Putamen (tissue), 1 donor: ENCODE measurements around the gene DNAL1.
"Not testable (repeated sequence)": the region's sequence is repeated elsewhere in the genome, so short reads cannot be mapped to it uniquely, and the experiment has no call there.

Source experiments
- DNase-seq: peaks from one replicate; pipeline ENCODE4 v3.0.0-alpha.2; 2016; ENCODE audit warnings: low spot score

The DNAL1 gene, protein sequence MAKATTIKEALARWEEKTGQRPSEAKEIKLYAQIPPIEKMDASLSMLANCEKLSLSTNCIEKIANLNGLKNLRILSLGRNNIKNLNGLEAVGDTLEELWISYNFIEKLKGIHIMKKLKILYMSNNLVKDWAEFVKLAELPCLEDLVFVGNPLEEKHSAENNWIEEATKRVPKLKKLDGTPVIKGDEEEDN

DNA sequence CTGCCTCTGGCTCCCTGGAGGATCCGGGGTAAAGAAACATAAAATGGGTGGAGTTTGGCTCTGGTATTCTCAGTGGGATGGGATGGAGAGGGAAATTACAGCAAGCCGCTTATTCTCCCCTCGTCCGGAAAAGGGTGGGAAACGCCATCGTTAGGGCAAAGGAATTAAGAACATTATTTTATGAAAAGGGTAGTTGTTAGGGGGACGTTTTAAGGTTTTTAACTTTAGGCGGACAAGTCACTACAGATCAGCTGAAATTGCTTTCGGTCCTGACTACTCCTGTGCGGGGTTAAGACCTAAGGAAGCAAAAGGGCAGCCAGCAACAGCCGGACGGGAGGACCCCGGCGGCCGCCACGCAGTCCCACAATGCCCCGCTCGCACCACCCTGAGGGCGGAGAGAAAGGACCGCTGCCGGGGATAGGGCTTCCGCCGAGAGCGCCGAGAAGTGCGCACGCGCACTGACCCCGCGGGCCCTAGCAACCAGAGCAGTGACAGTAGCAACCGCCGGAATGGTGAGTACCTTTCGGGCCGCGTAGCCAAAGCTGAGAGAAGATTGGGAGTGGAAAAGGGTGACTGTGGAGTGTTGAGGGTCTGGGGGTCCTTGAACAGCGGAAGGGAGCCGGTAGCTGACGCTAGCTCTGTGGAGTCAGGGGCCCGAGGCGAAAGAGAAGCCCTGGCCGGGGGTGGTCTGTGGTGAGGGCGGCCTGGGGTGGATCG is at the start of gene DNAL1:
TSS of gene DNAL1 (plus strand) at position 456 of the 717 bp plus-strand sequence. CDS start at position 510, 54 bp downstream.
- DNase-seq: peak; percentile 91

DNA sequence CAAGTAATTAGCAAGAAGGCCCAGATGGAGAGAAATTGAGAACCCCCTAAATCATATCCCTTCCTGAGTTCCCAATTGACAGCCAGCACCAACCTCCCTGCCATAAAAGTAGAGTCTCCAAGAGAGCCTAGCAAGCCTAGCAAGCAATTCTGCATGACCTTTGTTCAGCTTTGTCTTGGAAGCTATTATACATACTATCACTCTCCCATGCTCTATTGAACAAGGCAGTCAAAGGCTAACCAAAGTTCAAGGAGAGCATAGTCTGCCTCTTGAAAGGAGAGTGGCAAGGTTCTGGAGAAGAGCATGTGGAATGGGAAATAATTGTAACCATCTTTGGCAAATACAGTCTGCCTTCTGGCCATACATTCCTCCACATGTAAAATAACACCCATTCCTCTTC is 45.3 kb upstream of the DNAL1 start:
- no peak for DNase-seq

DNA sequence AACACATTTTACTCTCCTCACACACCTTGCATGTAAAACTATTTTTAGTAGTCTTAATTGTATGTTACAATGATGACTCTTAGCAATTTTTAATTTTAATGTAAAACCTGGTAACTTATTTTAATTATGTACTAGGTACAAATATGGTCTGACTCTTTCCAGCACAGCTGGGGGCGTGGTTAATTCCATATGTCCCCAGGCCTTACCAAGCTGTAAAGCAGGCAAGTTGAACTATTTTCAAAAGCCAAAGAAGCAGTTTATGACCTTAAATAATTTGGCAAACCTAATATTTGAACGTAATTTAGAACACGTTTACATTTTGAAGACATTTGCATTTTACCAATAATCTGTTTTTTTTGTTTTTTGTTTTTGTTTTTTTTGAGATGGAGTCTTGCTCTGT is 41.8 kb upstream of the DNAL1 start:
- DNase-seq: no peak

DNA sequence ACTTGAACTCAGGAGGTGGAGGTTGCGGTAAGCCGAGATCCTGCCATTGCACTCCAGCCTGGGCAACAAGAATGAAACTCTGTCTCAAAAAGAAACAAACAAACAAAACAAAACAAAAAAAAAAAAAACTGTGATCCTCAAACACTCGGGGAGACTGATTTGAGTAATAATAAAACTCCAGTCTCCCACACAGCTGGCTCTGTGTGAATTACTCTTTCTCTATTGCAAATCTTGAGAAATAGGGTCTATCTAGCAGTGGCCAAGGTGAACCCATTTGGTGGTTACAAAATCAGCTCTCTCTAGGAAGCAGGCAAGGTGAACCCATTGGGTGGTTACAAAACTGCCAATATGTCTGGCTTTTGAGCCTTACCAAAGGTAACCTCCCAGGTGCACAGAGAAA is 38.5 kb upstream of the DNAL1 start:
- DNase-seq: no peak

DNA sequence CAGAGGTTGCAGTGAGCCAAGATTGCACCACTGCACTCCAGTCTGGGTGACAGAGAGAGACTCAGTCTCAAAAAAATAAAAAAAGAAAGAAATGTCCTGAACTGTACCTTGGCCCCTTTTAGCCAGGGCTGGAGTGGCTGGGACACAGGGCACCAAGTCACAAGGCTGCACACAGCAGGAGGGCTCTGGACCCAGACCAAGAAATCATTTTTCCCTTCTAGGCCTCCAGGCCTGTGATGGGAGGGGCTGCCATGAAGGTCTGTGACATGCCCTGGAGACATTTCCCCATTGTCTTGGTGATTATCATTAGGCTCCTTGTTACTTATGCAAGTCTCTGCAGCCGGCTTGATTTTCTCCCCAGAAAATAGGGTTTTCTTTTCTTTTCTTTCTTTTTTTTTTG is 37.5 kb upstream of the DNAL1 start:
- DNase-seq: no peak

DNA sequence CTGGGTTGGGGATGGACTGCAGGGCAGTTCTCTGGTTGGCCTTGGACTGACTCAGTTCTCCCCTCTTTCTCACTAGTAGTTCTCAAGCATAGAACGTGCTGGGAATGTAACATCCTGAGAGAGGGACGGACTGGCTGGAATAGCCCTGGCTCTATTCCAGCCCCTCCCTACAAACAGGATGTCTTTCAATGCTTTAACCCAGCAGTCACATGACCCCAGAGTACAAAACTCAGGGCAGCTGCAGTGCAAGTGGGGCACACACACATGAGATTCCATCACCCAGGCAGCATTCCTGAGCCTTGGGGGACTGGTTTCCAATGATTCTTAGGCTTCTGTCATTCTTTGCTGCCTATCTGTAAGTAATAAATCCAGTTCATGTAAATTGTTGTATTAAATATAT is 34.1 kb upstream of the DNAL1 start:
- peak; percentile 22 for DNase-seq

DNA sequence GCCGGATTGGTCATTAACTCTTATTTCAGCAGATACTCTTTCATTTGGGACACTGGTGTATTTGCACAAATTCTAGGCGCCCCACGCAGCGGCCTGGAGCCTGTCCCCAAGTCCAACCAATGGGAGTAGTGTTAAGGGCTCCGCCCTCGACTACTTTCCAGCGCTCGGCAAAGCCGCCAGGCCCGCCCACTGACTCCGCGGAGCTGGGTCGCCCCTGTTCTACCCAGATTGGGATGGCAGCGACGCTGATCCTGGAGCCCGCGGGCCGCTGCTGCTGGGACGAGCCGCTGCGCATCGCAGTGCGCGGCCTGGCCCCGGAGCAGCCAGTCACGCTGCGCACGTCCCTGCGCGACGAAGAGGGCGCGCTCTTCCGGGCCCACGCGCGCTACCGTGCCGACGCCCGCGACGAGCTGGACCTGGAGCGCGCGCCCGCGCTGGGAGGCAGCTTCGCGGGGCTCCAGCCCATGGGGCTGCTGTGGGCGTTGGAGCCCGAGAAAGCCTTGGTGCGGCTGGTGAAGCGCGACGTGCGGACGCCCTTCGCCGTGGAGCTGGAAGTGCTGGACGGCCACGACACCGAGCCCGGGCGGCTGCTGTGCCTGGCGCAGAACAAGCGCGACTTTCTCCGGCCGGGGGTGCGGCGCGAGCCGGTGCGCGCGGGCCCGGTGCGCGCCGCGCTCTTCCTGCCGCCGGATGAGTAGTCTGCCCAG is 32.3 kb upstream of the DNAL1 start, which contains the start of gene ACOT6:
TSS of gene ACOT6 (plus strand) at position 179 of the 707 bp plus-strand sequence. CDS start at position 234, 55 bp downstream.
- DNase-seq: peak; percentile 53

DNA sequence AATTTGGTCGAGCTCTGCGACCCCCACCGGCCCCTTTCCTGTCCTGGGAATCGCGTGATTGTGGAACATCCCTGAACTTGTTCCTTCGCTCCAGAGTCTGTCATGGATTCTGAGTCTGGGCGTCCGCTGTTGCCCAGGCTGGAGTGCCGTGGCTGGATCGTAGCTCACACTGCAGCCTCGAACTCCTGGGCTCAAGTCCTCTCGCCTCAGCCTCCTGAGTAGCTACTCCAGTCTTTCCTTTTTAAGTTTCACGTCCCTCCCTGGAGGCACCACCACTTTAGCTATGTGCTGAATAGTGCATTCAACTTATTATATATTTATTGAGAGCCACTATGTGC is 31.8 kb upstream of the DNAL1 start:
- DNase-seq: no peak

DNA sequence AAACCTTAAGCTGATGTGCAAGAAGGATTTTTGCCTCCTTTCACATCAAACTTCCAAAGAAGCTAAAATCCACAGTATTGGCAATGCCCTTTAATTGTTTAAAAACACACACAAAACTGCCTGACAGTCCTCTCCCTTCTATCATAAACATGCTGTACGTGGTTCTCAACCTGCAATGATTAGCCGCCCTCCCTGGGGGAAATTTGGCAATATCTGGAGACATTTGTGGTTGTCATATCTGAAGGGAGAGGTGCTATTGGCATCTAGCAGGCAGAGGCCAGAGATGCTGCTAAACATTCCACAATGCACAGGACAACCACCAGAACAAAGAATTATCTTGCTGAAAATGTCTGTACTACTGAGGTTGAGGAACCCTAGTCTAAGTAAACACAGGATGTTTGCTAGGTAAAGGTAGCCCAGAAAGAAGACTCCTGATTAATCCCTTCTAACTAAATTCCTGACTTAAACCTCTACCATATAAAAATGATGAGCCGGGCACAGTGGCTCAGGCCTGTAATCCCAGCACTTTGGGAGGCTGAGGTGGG is 31.3 kb upstream of the DNAL1 start:
- no peak for DNase-seq

DNA sequence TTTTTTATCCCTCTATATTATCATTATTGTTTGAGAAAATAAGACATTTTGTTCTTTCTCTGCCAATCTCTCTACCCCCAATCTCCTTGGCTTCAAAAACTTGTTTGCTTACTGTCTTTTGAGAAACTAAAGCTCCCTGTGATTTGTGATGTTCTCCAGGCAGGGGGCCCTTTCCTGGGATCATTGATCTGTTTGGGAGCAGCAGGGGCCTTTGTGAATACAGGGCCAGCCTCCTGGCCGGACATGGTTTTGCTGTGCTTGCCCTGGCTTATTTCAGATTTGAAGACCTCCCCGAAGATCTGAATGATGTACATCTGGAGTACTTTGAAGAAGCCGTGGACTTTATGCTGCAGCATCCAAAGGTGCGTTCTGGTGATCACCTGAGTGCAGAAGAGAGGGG is 28.0 kb upstream of the DNAL1 start:
- DNase-seq: no peak

DNA sequence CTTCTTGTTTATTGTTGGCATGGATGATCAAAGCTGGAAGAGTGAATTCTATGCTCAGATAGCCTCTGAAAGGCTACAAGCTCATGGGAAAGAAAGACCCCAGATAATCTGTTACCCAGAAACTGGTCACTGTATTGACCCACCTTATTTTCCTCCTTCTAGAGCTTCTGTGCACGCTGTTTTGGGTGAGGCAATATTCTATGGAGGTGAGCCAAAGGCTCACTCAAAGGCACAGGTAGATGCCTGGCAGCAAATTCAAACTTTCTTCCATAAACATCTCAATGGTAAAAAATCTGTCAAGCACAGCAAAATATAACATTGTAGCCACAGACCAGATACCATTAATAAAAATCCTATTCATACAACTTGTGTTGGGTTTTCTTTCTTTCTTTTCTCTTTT is 25.3 kb upstream of the DNAL1 start:
- no peak for DNase-seq

DNA sequence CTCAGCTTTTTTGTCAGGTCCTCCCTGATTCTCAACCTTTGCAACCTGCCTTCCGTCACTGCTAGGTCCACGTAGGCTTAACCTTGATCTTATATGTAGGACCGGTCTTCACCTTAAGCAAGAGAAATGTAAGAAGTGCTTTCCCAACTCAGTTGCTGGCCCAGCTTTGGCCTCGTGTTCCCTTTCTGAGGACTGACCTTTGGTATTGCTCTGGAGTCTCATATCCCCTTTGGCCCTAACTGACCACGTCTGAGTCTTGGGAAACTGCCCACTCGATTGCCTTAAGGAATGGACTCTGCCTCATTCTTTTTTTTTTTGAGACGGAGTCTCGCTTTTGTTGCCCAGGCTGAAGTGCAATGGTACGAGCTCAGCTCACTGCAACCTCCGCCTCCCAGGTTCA is 24.5 kb upstream of the DNAL1 start:
- no peak for DNase-seq

DNA sequence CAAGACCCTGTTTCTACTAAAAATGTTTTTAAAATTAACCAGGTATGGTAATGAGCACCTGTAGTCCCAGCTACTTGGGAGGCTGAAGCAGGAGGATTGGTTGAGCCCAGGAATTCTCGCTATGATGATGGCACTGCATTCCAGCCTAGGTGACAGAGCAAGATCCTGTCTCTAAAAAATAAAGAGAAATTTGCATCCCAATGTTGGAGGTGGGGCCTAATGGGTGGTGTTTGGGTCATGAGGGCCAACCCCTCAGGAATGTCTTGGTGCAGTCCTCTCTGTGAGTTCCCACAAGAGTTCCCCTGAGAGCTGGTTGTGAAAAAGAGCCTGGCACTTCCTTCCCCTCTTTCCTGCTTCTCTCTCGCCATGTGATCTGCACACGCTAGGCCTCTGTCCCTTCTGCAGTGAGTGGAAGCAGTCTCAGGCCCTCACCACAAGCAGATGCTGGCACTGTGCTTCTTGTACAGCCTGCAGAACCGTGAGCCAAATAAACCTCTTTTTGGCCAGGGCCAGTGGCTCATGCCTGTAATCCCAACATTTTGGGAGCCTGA is 21.2 kb upstream of the DNAL1 start:
- DNase-seq: no peak

DNA sequence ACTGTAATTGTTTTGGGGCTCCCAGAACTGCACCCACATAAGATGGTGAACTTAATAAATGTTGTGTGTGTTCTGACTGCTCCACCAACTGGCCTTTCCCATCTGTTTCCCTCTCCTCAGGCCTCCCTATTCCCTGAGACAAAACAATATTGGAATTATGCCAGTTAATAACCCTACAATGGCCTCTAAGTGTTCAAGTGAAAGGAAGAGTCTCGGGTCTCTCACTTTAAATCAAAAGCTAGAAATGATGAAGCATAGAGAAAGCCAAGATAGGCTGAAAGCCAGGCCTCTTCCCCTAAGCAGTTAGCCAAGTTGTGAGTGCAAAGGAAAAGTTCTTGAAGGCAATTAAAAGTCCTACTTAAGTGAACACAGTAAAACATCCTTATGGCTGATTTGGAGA is 19.1 kb upstream of the DNAL1 start:
- no peak for DNase-seq

DNA sequence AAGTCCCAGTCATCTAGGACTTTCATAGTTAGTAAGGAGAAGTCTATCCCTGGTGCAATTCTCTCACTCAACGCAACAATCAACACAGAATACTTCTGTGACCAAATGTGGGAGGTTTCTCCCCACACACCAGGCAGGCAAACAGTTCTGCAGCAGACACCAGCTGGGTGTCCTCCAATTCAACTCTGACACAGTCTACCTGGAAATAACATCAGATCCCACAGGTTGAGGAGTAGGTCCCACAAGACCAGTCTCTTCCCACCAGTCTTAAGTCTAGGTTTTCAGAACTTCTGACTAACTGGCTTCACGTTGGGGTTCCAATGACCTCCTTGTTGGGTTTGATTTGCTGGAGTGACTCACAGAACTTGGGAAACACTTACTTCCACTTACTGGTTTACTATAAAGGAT is 17.6 kb upstream of the DNAL1 start:
- DNase-seq: no peak

DNA sequence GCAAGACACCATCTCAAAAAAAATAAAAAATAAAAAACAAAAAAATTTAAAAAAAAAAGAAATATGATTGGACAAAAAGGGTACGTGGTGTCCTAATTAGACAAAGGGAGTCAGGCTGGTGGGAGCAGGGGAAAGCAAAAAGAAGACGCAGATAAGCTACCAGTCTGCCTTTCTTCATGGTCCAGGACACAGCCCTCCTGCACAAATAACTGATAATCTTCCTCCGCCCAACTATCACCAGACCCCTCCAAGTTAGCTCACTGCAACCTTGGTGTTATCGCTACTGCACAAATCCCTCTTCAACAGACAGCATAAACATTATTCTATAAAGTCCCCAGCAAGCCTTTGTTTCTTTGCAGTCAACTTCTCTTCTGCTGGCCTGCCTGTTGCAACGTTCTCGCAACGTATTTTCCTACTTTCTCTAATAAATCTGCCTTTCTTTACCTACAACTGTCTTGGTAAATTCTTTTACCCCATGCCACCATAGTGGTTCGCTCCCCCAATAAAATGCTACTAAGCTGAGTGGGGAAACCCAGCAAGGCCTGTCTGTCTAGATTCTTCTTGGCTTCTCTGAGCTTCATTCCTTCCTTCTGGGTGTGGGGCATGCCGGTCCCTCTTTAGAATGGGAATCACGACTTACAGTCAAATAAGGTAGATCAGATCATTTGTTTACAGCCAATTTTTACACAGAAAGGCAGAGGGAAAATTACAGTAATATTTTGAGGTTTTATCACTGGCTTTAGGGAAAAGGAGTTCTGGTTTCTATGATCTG is 14.6 kb upstream of the DNAL1 start:
- no peak for DNase-seq

DNA sequence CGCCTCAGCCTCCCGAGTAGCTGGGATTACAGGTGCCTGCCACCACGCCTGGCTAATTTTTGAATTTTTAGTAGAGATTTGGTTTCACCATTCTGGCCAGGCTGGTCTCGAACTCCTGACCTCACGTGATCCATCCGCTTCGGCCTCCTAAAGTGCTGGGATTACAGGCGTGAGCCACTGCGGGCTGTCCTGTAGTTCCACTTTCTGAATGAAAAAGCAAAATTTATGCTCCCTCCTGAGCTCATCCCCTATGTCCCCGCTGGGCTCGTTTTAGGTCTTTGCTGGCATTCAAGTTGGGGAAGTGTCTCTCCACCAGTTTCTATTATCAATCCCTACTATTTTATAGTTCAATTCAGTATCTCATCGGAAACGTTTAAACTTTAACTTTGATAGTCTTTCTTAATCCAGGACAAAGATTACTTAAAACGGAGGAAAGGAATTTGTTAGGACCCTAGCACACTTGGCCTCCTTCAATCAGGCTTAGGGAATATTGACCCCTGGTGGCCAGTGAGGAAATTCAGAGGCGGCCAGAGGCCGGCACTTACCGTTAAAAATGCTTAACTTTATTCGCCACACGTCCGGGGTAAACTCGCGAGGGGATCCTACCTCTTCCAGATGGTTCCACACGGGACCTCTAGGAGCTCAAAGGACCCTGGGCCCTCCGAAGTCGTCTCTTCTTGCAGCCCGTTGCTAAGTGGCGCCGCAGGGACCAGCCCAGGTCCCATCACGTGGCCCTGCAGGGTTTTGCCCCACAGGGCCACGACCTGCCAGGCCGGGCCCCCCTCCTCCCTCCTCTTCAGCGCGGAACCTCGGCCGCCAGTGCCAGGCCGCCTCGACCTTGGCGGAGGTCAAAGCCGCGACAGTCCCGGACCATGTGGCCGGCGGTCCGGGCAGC is 11.4 kb upstream of the DNAL1 start:
- DNase-seq: peak; percentile 69

DNA sequence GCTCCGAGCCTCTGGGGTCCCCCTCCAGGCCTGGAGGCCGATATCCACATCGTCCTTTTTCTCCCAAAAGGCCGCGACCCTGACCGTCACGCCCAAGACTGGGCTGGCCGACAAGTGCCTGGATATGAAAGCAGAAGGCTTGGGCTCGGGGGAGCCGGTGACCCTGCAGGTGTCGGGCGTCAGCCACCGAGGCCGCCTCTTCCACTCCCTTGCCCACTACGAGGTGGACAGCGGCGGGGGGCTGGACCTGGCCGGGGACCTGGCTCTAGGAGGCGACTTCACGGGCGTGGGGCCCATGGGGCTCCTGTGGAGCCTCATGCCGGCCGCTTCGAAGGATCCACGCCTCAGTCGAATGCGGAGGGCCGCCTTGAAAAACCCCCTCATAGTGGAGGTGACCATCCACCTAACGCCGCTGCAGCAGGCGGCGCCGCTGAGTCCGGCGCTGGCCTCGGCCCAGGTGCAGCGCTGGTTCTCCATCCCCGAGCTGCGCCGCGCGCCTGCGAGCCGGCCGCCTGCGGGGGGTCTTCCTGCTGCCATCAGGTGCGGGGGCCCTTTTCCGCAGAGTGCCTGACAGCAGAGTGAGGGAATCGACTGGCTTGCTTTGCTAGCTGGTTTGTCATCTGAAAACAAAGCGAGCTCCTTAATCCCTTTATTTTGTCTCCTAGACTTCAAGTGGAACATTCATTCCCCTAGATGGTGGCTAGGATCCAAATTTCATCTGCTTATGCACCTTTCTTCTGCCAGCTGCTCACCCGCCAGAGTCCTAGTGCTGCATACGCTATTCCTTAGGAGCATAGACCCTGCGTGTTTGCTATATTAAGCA is 10.6 kb upstream of the DNAL1 start:
- DNase-seq: no peak

DNA sequence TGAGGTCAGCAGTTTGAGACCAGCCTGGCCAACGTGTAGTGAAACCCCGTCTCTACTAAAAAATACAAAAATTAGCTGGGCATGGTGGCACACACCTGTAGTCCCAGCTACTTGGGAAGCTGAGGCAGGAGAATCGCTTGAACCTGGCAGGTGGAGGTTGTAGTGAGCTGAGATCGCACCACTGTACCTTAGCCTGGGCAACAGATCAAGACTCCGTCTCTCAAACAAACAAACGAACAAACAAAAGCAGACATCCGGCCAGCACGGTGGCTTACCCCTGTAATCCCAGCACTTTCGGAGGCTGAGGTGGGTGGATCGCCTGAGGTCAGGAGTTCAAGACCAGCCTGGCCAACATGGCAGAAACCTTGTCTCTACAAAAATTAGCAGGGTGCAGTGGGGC is 8.4 kb upstream of the DNAL1 start:
- not testable (repeated sequence) for DNase-seq

DNA sequence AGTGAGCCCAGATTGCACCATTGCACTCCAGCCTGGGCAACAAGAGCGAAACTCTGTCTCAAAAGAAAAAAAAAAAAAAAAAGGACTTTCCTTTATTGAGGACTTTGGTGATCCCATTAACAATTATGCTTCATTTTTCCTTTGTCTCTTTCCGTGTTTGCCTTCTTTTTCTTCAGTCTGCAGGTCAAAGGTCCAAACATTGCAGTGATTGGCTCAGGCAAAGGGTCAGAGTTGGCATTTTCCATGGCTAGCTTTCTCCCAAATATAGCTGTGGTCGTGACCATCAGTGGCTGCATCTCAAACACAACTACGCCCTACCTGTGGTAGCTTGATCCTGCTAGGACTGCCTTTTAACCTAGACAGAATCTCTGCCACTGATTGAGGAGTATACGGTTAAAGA is 7.0 kb upstream of the DNAL1 start:
- no peak for DNase-seq
